Measurements from ENCODE around the gene COPB2. TPM values are rescaled to one million over a fixed set of nuclear protein-coding genes. Genes with fewer than 3 reads are reported as not detected.

Gene COPB2
- total RNA-seq, 1 donor from 2014 or later: 165 TPM

DNA sequence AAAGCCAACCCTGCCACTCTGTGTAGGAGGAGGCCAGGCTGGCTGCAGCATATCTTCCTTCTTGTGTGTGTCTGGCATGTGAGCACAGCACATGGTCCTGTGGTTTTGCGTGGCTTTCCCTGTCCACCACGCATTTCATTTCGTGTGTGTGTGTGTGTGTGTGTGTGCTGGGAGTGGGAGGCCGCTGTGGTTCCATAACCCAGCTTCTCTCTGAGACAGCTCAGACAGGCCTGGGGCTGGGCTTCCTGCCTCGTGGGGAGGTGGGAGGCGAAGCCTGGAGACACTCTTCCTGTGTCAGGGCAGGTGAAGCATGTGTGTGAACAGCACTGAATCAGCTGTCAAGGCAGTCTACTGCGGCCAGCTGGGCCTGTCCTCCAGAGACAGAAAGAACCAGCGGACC, 61.6 kb downstream of the COPB2 start:
- no peak for DNase-seq (ENCODE audit: low read depth in 2 of 2)

DNA sequence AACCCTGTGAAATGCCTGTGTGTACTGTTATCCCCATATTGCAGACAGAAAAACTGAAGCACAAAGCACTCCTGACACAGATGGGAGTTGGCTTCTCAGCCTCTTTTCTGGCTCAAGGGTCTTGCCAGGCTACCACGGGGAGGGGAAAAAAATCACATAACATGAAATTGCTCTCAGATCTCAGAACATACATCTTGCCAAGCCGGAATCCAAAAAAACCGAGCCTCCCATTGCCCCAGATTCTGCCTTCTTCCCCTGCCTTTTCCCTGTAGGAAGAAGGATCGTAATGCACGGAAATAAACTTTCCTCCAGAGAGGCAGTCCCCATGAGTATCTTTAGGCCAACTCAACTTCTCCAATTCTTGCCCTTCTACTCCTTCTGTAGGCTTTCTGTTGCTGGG, 62.2 kb downstream of the COPB2 start:
- DNase-seq (ENCODE audit: low read depth in 2 of 2): no peak

DNA sequence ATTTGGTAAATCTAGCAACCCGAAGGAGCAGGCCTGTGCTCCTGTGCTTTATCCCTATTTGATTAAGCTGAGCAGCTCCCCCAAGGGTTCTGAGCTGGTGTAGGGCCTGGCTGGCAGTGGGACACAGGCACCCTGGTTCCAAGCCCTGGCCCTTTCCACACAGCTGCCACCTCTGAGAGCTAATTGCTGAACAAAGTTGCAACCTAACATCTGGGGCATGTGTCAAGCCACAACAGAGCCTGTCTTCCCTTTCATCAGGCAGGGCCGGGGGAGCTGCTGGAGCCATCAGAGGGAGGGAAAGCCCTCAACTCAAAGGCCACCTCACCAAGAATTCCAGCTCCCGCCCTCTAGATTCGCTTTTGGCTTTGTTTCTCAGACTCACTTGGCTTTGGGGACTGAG, 62.7 kb downstream of the COPB2 start:
- DNase-seq (ENCODE audit: low read depth in 2 of 2): no peak

DNA sequence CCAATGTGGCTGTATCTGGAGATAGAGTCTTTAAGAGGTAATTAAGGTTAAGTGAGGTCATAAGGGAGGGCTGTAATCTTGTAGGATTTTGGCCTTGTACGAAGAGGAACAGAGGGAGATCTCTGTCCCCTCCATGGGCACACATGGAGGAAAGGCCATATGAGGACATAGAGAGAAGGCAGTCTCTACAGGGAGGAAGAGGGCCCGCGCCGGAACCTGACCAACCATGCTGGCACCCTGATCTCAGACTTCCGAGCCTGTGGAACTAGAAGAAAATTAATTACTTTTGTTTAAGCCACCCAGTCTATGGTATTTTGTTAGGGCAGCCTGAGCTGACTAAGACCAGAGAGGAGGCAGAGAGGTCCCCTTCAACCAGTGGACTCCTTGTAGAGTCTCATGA, 63.3 kb downstream of the COPB2 start:
- no peak for DNase-seq (ENCODE audit: low read depth in 2 of 2)

DNA sequence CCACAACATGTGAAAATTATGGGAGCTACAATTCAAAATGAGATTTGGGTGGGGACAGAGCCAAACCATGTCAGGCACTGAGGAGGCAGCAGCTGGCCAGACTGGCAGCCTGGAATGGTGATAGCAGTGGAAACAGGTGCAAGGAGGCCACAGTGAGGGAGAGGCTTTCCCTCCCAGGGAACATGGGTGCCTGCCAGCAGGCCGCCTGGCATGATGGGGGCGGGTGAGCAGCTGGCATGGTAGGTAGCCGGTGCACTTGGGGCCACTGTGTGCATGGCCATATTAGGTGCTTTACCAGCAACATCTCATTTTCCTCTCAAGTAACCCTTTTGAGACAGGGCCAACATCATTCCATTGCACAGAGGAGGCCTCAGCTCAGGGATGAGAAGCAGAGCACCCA, 63.9 kb downstream of the COPB2 start:
- DNase-seq (ENCODE audit: low read depth in 2 of 2): no peak

DNA sequence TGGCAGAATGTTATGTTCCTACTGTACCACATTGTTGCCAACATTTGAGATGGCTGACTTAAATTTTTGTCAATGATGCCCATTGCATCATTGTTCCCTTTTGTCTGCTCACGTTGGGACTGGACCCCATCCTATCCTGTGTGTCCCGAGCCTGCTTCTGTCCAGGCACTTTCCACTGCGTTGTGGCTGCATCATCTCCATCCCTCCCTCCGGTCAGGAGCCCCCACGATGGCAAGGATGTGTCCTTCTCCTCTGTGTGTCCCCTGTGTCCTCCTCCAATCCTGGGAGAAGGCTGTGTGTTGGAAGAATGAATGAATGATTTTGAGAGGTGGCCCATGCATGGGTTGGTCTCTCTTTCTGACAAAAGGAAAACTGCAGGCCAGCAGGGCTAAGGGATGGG, 65.0 kb downstream of the COPB2 start:
- DNase-seq (ENCODE audit: low read depth in 2 of 2): no peak

DNA sequence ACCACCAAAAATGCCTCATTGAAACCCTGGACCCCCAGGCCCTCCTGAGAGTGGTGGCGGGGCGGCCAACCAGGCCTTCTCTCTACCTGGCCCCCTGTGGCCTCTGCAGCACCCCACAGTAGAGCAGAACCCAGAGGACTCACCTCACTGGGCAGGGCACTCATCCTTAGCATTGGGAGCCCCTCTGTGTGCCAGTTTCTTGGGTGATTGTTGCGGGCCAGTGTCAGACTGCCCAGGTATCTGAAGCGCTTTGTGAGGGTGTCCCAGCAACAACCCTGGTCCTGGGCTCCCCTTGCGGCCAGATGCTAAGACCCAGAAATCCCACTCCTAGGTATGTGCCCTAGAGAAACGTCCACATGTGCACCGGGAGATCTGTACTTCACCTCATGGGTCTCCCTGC, 66.3 kb downstream of the COPB2 start:
- DNase-seq (ENCODE audit: low read depth in 2 of 2): no peak

DNA sequence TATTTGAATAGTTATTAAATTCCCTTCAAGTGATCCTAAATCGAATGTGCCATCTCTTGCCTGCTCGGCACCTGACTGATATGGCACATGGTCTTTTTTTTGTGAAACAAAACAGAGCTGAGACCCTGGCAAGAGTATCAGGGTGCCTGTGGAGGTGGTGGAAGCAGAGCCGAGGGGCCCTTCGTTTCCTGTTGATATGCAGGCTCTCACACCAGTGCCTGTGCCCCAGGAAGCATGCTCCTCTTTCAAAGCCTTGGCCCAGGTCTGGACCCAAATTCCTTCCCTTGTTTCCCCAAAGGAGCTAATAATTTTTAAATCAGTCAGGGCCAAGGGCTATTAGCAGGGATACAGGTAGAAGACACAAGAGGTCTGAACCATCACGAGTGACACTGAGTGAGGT, 67.1 kb downstream of the COPB2 start:
- DNase-seq (ENCODE audit: low read depth in 2 of 2): no peak

DNA sequence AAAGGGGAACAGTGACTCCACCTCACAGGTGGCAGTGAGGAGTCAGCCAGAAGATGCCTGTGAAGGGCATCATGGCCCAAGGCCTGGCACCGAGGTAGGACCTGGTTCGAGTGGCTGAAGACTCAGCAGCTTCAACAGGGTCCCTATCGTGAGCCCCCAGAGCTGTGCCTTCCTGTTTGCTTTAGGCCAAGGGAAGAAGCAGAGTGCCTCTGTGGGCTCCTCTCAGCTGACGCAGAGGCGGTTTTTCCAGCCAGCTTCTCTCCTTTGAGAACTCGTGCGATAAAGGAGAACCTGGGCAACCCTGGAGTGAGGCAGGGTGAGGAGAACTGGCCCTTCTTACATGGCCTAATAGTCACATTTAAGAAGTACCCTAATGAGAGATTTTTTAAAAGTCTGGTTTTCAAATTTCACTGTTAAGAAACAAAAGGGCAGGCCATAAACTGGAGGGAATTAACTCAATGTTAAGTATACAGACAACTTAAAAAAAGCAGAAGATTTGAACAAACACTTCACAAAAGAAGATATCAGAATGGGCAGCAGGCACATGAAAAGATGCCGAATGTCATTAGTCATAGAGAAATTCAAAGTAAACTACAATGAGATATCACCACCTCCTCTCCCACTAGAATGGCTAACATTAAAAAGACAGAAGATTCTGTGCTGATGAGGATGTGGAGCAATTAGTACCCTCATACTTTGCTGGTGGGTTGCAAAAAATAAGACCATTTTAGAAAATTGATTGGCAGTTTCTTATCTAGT, 68.7 kb downstream of the COPB2 start:
- DNase-seq (ENCODE audit: low read depth in 2 of 2): no peak

DNA sequence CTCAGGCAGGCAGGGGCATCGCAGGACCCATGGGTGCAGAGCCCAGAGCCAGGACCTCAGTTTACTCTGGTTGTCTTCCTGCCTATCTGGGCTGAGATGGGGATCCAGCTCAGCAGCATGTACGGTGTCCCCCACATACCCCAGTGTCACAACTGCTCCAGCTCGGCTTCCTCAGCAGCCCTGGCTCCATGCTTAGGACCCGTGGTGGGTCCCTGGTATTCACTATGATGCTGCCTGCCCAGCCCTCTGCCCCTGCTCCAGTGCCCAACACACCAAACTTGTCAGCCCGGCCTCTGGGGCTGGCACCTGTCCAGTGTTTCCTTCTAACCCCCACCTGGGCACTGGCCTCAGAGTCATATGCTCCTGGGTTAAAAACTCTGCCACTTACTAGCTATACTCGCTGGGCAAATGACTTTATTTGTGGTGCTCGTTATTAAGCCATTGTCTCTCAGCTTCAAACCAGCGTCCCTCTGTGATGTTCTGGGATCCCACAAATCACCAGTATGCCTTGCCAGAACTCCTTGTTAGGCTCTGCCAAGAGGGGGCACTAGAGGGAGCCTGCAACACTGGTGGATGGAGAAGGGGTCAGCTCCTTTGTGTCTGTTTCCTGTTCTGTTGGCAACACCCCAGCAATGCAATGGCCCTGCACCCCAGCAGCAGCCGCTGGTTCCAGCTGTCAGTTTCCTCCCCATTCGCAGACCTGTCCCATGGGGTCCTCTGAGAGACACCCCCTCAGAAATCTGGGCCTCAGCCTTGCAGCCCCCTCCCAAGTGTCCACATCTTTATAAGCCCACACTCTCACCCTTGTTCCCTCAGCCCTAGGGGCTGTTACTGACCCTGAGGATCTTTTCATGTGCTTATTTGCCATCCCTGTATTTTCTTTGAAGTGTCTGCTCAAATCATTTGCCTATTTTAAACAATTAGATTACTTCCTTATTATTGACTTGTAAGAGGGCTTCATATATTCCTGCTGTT, 69.7 kb downstream of the COPB2 start:
- DNase-seq (ENCODE audit: low read depth in 2 of 2): peak in 1 of 2 donors; percentile 29

DNA sequence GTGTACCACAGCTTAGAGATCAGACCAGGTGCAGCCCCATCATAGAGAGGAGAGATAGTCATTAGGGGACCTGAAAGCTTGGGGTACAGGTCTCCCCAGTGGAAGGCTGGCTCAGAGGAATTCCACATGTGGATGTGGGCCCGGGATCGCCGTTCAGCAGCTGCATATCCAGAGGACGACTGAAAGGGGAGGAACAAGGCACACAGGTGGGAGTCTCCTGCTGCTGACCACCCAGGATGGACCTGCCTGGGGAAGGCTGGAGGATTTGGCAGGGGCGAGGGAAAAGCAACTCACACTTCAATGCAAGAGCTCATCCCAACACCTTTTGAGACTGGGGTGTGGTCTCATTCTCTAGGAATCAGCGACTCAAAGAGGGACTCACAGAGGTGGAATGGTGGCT, 70.6 kb downstream of the COPB2 start:
- DNase-seq (ENCODE audit: low read depth in 2 of 2): no peak

DNA sequence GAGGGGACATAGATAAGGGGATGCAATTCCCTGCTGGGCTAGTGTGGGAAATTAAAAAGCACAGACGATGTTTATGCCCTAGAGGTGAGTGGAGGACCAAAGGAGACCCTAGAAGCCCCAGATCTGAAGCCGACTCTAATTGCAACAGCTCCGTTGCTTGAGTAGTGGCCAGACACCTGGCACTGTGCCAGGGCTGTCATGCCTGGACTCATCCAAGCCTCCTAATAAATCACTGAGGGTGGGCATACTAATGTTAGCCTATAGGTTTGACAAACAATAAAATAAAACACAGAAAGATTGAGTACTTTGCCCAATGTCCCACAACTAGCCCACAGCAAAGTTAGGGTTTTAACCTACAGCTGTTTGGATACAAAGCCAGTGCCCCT, 71.0 kb downstream of the COPB2 start:
- no peak for DNase-seq (ENCODE audit: low read depth in 2 of 2)

DNA sequence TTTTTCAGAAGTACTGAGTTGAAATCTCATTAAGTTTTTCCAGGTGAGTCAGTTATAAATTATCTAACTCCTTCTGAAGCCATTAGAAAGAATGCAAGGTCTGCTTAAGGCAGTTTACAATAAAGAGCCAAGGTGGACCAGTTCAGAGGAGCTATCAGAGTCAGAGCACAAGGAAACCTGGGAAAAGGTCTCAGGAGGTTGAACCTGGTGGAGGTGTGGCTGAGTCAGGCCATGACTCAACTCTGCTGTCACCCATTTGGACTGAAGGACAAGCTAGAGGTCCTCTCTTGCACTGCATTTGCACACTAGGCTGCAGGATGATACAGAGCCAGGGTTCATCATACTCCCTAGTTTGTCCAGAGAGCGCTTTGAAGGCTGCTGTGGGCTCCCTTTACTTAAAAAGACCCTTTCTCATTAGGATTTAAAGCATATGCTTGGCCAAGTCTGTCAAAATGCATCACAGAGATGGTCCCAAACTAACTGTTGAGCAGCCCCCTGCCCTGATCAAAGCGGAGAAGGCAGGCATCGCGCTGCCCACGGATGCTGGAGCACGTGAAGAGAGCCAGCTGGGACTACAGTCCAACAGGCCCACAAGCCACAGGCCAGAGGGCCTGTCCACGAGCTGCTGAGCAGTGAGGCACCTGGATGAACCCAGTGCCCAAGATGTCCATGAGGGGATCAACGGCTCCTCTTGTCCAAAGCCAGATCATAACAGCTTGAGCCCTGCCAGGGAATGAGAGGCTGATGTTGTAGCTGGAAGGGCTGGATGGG, 71.6 kb downstream of the COPB2 start:
- DNase-seq (ENCODE audit: low read depth in 2 of 2): no peak

DNA sequence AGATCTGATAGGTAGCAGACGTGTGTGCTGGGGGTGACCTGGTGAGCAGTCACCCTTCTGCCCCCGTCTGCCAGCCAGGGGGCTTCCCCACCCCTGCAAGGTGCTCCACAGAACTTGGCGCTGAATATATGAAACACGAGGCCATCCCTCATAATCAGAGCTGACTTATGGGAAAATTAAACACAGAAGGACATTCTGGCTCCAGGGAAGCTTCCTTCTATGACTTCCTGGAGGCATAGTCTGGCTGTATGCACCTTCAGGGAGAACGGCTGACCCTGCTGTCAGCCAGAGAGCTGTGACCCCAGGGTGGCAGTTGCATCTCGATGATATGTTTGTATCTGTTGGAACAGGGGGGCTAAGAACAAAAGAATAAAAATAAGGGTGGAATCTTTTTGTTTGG, 72.2 kb downstream of the COPB2 start:
- DNase-seq (ENCODE audit: low read depth in 2 of 2): no peak

DNA sequence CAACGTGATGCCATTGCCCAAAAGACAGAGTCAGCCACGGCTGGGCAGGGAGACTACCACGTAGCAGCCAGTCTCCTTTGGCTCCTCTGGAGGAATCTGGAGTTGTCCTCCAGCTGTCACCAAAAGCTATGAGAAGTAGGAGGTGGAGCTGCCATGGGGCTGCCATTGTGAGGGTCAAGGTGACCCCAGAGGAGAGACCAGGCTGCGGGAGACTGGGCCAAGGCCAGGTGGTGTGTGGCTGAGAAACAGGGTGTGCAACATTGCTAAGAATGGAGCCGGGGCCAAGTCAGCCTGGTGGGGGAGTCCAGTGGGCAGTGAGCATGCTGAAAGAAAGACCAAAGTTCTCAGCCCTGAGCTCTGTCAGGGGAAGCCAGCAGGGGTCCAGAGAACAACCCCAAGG, 75.5 kb downstream of the COPB2 start:
- DNase-seq (ENCODE audit: low read depth in 2 of 2): no peak

DNA sequence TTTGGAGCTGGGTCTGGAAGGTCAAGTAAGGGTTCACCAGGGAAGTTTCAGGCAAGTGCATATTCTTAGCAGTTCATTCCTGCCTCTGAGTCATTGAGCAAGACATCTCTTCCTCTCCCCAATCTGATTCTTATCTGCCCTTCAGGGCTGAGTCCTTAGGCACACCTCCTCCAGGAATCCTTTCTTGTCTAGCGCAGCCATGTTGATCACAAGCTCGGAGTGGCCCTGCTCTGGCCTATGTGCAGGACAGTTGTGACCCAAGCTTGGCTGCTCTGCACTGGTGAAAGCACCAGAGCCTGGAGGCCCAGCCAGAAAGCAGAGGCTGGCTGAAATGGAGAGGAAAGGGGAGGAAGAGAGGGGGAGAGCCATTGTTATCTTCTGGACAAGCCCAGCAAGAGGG, 76.5 kb downstream of the COPB2 start:
- no peak for DNase-seq (ENCODE audit: low read depth in 2 of 2)

DNA sequence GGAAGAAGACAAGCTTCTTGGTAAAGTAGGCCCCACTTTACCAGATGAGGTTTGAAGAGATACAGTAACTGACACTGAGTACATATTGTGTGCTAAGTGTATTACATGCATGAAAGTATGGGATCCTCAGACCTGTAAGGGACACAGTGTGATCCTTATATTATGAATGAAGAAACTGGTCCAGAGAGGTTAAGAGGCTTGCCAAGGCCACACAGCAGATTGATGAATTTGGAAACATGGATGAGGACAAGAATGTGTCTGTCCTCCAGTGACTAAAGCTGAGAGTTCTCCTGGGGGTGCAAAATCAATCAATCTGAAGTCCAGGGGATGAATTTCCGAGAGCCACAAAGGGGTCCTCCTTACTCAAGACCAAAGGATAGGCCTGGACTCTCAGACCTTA, 77.0 kb downstream of the COPB2 start:
- DNase-seq (ENCODE audit: low read depth in 2 of 2): no peak

DNA sequence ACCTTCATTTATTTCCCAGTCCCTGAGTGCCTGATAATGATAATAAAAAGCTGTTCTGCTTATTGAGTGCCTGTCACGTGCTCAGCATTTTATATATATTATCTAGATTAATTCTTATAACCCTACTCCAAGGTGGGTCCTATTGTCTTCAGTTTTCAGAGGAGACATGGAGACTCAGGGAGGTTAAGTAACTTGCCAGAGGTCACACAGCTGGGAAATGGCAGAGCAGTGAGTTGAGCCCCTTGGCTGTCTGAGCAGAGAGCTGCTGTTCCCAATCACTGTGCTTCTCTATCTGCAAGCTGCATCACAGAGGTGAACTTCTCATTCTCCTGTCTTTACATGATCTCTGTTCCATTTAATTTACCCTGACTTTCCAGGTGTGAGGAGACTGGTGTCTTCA, 77.9 kb downstream of the COPB2 start:
- DNase-seq (ENCODE audit: low read depth in 2 of 2): no peak

DNA sequence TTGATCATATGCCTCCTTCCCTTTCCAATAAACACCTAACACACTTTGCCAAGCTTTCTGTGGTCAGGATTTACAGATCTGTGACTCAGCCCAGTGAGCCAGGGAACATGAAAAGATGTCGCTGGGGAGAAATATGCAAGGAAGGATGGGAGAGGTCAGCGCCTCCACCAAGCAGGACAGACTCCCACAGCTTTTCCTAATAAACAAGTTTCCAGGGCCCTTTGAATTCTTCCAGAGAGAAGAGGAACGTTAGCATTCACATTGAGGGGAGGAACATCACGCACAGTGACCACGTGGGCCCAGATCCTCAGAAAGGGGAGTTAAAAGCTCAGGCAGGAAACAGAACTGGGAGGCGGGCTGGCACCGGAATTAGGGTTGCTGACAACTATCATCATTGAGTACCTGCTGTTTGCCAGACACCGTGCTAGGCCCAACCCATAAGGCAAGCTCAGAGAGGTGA, 78.9 kb downstream of the COPB2 start:
- DNase-seq (ENCODE audit: low read depth in 2 of 2): peak in 1 of 2 donors; percentile 13

DNA sequence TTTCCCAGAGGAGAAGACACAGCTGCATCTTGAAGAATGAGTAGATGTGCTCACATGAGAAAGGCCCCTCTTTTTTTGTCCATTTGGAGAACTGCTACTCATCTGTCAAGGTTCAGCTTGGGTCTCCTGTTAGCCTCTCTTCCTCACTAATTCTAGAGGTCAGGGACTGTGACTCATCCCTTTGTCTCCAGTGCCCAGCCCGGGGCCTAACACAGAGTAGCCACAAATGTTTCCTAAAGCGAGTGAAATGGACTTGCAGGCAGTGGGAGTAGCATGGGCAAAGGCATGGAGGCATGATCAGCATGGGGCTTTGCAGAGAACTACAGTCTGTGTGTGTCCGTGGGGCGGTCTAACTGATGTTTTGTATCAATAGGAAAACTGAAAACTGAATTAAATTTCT, 79.6 kb downstream of the COPB2 start:
- peak in 1 of 2 donors; percentile 47 for DNase-seq (ENCODE audit: low read depth in 2 of 2)

DNA sequence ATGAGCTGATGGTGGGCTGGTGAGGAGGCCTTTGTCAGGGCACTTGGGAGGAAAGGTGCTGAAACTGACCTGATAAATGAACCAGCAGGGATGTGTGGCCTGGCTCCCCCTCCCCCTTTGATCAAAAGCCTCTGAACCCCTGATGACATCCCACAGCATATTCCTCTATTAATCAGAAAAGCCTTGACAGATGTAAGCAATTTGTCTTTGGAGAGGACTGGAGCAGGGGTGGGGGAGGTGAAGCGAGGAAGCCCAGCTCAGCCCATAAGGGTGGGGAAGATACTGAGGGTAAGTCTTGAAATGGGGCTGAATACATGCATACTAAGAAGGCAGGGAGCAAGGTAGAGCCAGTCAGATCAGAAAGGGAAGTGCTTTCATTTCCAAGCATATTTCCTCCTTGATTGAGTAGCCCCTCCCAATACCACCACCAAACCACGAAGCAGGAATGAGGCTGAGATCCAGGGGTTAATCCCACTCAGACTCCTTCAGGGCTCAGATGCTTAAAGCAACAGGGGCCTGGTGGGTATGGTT, 80.3 kb downstream of the COPB2 start:
- DNase-seq (ENCODE audit: low read depth in 2 of 2): no peak

DNA sequence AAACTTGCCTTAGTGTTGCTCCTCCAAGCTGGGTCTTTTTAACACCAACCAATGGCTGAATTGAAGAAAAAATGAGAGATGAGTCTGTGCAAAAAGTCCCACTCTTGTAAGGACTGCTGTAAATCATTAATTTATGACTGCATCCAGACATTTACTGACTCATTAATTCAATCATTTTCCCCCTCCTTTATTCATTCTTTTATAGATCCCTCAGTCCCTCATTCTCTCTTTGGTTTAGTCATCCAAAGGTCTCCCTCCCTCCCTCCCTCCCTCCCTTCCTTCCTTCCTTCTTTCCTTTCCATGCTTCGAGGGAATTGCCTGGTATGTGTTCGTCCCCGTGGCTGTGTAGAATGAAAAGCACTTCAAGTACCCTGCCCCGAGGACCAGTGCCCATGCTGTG, 80.9 kb downstream of the COPB2 start:
- no peak for DNase-seq (ENCODE audit: low read depth in 2 of 2)

All from dermis microvascular lymphatic vessel endothelial cell (primary cell).